OCI-LY7 (cell line): ENCODE data around the gene GOSR1.

Source experiments
- CTCF ChIP-seq: fragments of 200-600 bp; sonication (generic); conservative IDR thresholded peaks from 2 replicates; pipeline ENCODE4 v1.5.1; 2014; ENCODE audit warnings: mild to moderate bottlenecking, antibody characterized with exemption, low read length, moderate library complexity, mixed read lengths
- EZH2phosphoT487 ChIP-seq: fragments of 200-600 bp; sonication (generic); IDR thresholded peaks from 2 replicates; pipeline ENCODE4 v1.6.1; 2018; ENCODE audit warnings: low read depth, borderline replicate concordance, mild to moderate bottlenecking, mixed run types, antibody characterized with exemption, low read length, moderate library complexity, mixed read lengths

- no peak for TF ChIP-seq EZH2phosphoT487
- no peak for TF ChIP-seq CTCF
Measured at GRCh38 chr17:30558686-30559545, 81.7 kb downstream of the GOSR1 start.
